SJCRH30 (cell line): ENCODE measurements around the gene PSG2. TPM values are rescaled to one million over a fixed set of nuclear protein-coding genes. Genes with fewer than 3 reads are reported as not detected.
A peak's percentile ranks its signal among the peaks of the same experiment; 100 is the strongest.
"Not testable (repeated sequence)": the region's sequence is repeated elsewhere in the genome, so short reads cannot be mapped to it uniquely, and the experiment has no call there.

Source experiments
- DNase-seq, 2 experiments: peaks; one replicate each; pipeline ENCODE4 v3.0.0-alpha.2; 2015 to 2020
- H3K27ac ChIP-seq: fragments of 250-450 bp; sonication (Bioruptor Pico); 2 replicates; pipeline ENCODE4 v1.5.1; 2020; ENCODE audit warnings: mild to moderate bottlenecking, moderate library complexity
- H3K27me3 ChIP-seq: fragments of 250-450 bp; sonication (Bioruptor Pico); 2 replicates; pipeline ENCODE4 v1.5.1; 2020; ENCODE audit warnings: mild to moderate bottlenecking, moderate library complexity
- H3K36me3 ChIP-seq: fragments of 250-450 bp; sonication (Bioruptor Pico); 2 replicates; pipeline ENCODE4 v1.5.1; 2020; ENCODE audit warnings: mild to moderate bottlenecking, moderate library complexity
- H3K4me1 ChIP-seq: fragments of 250-450 bp; sonication (Bioruptor Pico); 2 replicates; pipeline ENCODE4 v1.5.1; 2020; ENCODE audit warnings: mild to moderate bottlenecking, moderate library complexity
- H3K4me3 ChIP-seq: fragments of 250-450 bp; sonication (Bioruptor Pico); 2 replicates; pipeline ENCODE4 v1.5.1; 2020; ENCODE audit warnings: mild to moderate bottlenecking, moderate library complexity
- H3K9me3 ChIP-seq: fragments of 250-450 bp; sonication (Bioruptor Pico); replicated peaks from 2 replicates; pipeline ENCODE4 v1.5.1; 2020; ENCODE audit warnings: mild to moderate bottlenecking, moderate library complexity
- total RNA-seq: library from RNA; depleted of rRNA; stranded (reverse); fragments of >200 nt; shearing (Covaris generic); gene quantifications from 2 replicates; pipeline ENCODE4 v1.2.3, GENCODE V29; 2014; rRNA removed

Gene PSG2
- total RNA-seq, 1 experiment from 2014 or later = not detected

DNA sequence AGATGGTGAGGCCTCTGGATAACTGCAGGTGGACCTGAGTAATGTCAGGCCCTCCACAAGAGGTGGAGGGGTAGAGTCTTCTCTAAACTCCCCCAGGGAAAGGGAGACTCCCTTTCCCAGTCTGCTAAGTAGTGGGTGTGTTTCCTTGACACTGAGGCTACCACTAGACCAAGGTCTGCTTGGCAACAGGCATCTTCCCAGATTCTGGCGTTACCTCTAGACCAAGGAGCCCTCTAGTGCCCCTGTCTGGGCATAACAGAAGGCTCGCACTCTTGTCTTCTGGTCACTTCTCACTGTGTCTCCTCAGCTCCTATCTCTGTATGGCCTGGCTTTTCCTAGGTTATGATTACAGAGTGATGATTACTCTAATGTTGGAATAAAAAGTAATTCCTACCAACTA, 50.9 kb downstream of the PSG2 start:
- not testable (repeated sequence) for H3K27me3 ChIP-seq, H3K4me1 ChIP-seq, H3K36me3 ChIP-seq, H3K27ac ChIP-seq, H3K9me3 ChIP-seq, H3K4me3 ChIP-seq
- DNase-seq = peak in 1 of 2 experiments; percentile 17

DNA sequence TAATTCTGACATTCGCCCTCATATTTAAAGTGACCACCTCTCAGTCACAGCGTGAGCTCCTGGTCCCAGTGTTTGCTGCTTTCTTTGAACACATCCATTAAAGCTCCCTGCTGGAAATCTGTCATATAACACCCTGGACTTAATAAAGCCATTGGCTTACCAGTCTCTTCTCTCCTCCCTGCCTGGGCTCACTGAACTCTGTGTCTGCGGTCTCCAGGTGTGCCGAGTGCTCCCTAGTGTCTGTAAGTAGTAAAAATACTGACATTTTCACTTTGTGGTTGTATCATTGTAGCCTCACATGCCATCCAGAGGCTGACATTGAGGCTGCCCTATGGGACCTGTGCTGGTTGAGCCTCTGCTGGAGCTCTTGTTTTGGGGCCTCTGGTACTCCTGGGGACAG, 53.6 kb downstream of the PSG2 start:
- H3K4me1 ChIP-seq = no peaks in the 10 kb centered on the region
- H3K4me3 ChIP-seq = no peak overlapping the region
- H3K27me3 ChIP-seq = no peaks in the 10 kb centered on the region
- H3K36me3 ChIP-seq = no peaks in the 10 kb centered on the region
- H3K9me3 ChIP-seq = no peaks in the 10 kb centered on the region
- no peak overlapping the region for H3K27ac ChIP-seq
- DNase-seq = no peak

- DNase-seq, H3K27me3 ChIP-seq, H3K4me3 ChIP-seq, H3K4me1 ChIP-seq, H3K27ac ChIP-seq, H3K36me3 ChIP-seq, H3K9me3 ChIP-seq: not testable (repeated sequence)
Measured at GRCh38 chr19:43027985-43028384, 54.5 kb downstream of the PSG2 start.

DNA sequence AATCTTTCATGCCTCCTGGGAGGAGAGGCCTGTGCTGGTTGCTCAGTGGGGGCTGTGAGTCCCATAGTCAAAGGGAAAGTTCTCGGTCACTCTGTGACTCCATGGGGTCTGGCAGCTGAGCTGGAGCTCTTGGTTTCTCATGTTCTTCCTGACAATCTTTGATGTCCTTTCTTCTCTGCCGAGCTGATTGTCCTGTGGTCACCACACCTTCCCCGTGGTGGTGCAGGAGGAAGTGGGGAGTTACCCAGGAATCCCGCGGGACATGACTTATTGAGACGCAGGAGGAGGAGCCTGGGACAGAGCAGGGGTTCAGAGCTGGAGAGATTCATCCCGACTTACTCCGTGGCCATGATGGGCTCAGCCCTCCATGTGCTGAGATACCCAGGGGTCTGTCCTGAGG, 55.4 kb downstream of the PSG2 start:
- H3K9me3 ChIP-seq, H3K27me3 ChIP-seq, H3K27ac ChIP-seq, DNase-seq, H3K4me3 ChIP-seq, H3K36me3 ChIP-seq, H3K4me1 ChIP-seq: not testable (repeated sequence)

- not testable (repeated sequence) for H3K36me3 ChIP-seq, H3K27me3 ChIP-seq, H3K4me3 ChIP-seq, H3K4me1 ChIP-seq, H3K9me3 ChIP-seq, H3K27ac ChIP-seq, DNase-seq
Measured at GRCh38 chr19:43026369-43026768, 56.1 kb downstream of the PSG2 start, which contains the start of gene PSG11. Gene PSG11 (minus strand): TSS chr19:43026469. CDS start chr19:43026372, 97 bp downstream.

DNA sequence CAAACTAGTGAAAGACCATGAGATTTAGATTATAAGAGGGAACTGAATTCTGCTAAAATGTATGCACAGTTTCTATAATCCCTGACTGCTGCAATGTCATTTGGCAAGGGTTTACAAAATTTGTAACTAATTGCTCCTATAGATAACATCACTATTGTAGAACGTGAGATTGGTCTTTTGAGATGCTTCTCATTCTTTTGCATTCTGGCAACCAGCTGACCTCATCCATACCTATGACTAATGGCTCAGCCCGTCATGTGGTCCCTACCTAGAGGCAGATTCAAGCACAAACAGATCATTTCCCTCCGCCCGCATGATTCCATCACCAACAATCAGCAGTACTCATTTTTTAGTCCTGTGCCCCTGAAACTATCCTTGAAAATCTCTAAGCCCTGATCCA, 60.4 kb downstream of the PSG2 start:
- H3K27ac ChIP-seq = peak overlapping the region; percentile 53
- H3K27me3 ChIP-seq, H3K36me3 ChIP-seq, H3K4me3 ChIP-seq, H3K9me3 ChIP-seq, H3K4me1 ChIP-seq: not testable (repeated sequence)
- DNase-seq = peak in 1 of 2 experiments; percentile 17

GRCh38 chr19:43021629-43022028, 60.9 kb downstream of the PSG2 start:
- not testable (repeated sequence) for H3K9me3 ChIP-seq, H3K27me3 ChIP-seq, H3K36me3 ChIP-seq, H3K4me3 ChIP-seq, H3K4me1 ChIP-seq
- peak overlapping the region; percentile 53 for H3K27ac ChIP-seq
- DNase-seq = peak; percentile 7 to 14

GRCh38 chr19:43019588-43019987, 62.9 kb downstream of the PSG2 start:
- H3K27me3 ChIP-seq, H3K4me3 ChIP-seq, H3K27ac ChIP-seq, H3K9me3 ChIP-seq, DNase-seq, H3K4me1 ChIP-seq, H3K36me3 ChIP-seq: not testable (repeated sequence)

Other genes with a start within 250 kb of the PSG2 start
- gene PSG1, start 203.0 kb downstream of the PSG2 start, total RNA-seq = not detected in 2 replicates
- not detected in 2 replicates for gene PSG6, start 164.8 kb downstream of the PSG2 start, total RNA-seq
- not detected in 2 replicates for gene PSG7, start 145.5 kb downstream of the PSG2 start, total RNA-seq
- not detected in 2 replicates for gene PSG11, start 56.2 kb downstream of the PSG2 start, total RNA-seq
- gene PSG5, start 103.8 kb upstream of the PSG2 start, total RNA-seq = not detected in 2 replicates
- not detected in 2 replicates for gene PSG4, start 122.9 kb upstream of the PSG2 start, total RNA-seq
- 0.08 TPM in 1 of 2 replicates, not detected in the other for gene PSG9, start 186.8 kb upstream of the PSG2 start, total RNA-seq